Measurements from ENCODE around the gene PCBP2. TPM values are rescaled to one million over a fixed set of nuclear protein-coding genes. Genes with fewer than 3 reads are reported as not detected.
"Not testable (repeated sequence)": the region's sequence is repeated elsewhere in the genome, so short reads cannot be mapped to it uniquely, and the experiment has no call there.

The PCBP2 gene
- total RNA-seq, 4 donors from 2014 or later, result 414 to 583 (median 490) TPM

DNA sequence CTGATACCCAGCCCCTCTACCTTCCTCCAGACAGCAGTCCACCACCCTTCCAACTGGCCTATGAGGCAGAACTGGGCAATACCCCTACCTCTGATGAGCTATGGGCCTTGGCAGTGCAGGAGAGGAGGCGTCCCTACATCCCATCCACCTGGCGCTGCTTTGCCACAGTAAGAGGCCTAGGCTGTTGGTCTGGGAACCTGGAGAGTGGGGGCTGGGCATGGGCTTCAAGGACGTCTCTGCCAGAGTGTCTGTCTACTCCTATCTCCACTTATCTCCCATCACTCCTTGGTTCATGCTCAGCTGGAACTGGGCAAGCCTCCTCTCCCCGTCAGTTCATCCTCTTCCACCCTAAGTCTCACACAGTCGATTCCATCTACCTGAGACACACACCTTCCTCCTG lies 21.8 kb upstream of the PCBP2 start:
- Histone ChIP-seq H3K36me3 (no peaks in the 10 kb centered on the region), H3K27me3 (no peaks in the 10 kb centered on the region), H3K9me3 (no peaks in the 10 kb centered on the region), H3K4me3 (no peak overlapping the region), H3K4me1 (no peaks in the 10 kb centered on the region), H3K27ac (no peak overlapping the region)
- DNase-seq (ENCODE audit: low spot score in 2 of 2), result no peak
- 87% methylated on average over 5 of the region's 5 CpGs for WGBS, 2 donors
- no peak for TF ChIP-seq CTCF (IDR thresholded peaks at IDR 0.05)
- no peak for TF ChIP-seq POLR2A (IDR thresholded peaks at IDR 0.05)
- TF ChIP-seq EP300 (IDR thresholded peaks at IDR 0.05), result no peak

GRCh38 chr12:53431187-53431586 lies 20.7 kb upstream of the PCBP2 start:
- Histone ChIP-seq H3K27me3 (no peaks in the 10 kb centered on the region), H3K4me1 (no peaks in the 10 kb centered on the region), H3K9me3 (no peaks in the 10 kb centered on the region), H3K36me3 (no peaks in the 10 kb centered on the region), H3K27ac (no peak overlapping the region), H3K4me3 (no peak overlapping the region)
- TF ChIP-seq EP300 (IDR thresholded peaks at IDR 0.05), result no peak
- DNase-seq (ENCODE audit: low spot score in 2 of 2), result no peak
- 72 to 80% methylated on average over 7 of the region's 7 CpGs for WGBS, 2 donors

GRCh38 chr12:53435326-53435725 lies 16.6 kb upstream of the PCBP2 start:
- H3K9me3 ChIP-seq; H3K4me1 ChIP-seq; H3K27me3 ChIP-seq; H3K36me3 ChIP-seq; H3K27ac ChIP-seq; DNase-seq (ENCODE audit: low spot score in 2 of 2); H3K4me3 ChIP-seq: not testable (repeated sequence)
- 89 to 96% methylated on average over 9 of the region's 9 CpGs for WGBS, 2 donors

GRCh38 chr12:53439582-53439981 lies 12.3 kb upstream of the PCBP2 start:
- H3K27me3 ChIP-seq; H3K9me3 ChIP-seq; H3K27ac ChIP-seq; H3K4me3 ChIP-seq; DNase-seq (ENCODE audit: low spot score in 2 of 2): not testable (repeated sequence)
- Histone ChIP-seq H3K36me3 (peaks cover 0 to 11% (median 3%) of the 10 kb centered on the region in 3 donors), H3K4me1 (peaks cover 0 to 32% (median 12%) of the 10 kb centered on the region in 4 donors)

GRCh38 chr12:53441040-53441833 lies 10.7 kb upstream of the PCBP2 start, which contains the start of gene PRR13:
TSS of gene PRR13 (plus strand) at chr12:53441734. CDS start at chr12:53442715, 981 bp downstream.
- peaks cover 0 to 41% (median 12%) of the 10 kb centered on the region in 4 donors for H3K4me1 ChIP-seq
- H3K36me3 ChIP-seq, result peaks cover 0 to 28% (median 3%) of the 10 kb centered on the region in 3 donors
- WGBS, 2 donors, result 1% methylated on average over 30 to 31 of the region's 31 CpGs
- no peaks in the 10 kb centered on the region for H3K27me3 ChIP-seq
- TF ChIP-seq POLR2A (IDR thresholded peaks at IDR 0.05), result peak; percentile 85 to 91
- no peak for TF ChIP-seq CTCF (IDR thresholded peaks at IDR 0.05)
- peak; percentile 30 to 96 for TF ChIP-seq EP300 (IDR thresholded peaks at IDR 0.05)
- H3K9me3 ChIP-seq, result no peaks in the 10 kb centered on the region
- H3K27ac ChIP-seq, result peak within 1 kb of the TSS; percentile 74 to 92 (median 90)
- peak within 1 kb of the TSS; percentile 53 to 87 (median 66) for H3K4me3 ChIP-seq
- peak; percentile 98 for DNase-seq (ENCODE audit: low spot score in 2 of 2)

GRCh38 chr12:53443955-53444354 lies 7.9 kb upstream of the PCBP2 start:
- Histone ChIP-seq H3K36me3 (peaks cover 0 to 53% (median 10%) of the 10 kb centered on the region in 3 donors), H3K4me1 (peaks cover 0 to 41% (median 12%) of the 10 kb centered on the region in 4 donors), H3K27me3 (no peaks in the 10 kb centered on the region), H3K27ac (peak overlapping the region in 1 of 4 donors; percentile 90), H3K4me3 (no peak overlapping the region), H3K9me3 (no peaks in the 10 kb centered on the region)
- no peak for DNase-seq (ENCODE audit: low spot score in 2 of 2)
- TF ChIP-seq POLR2A (IDR thresholded peaks at IDR 0.05), result no peak
- no peak for TF ChIP-seq EP300 (IDR thresholded peaks at IDR 0.05)
- TF ChIP-seq CTCF (IDR thresholded peaks at IDR 0.05), result no peak
- WGBS, 2 donors, result 89 to 95% methylated on average over 4 of the region's 4 CpGs

GRCh38 chr12:53444593-53445325 lies 7.1 kb upstream of the PCBP2 start:
- H3K4me1 ChIP-seq, result peaks cover 0 to 41% (median 12%) of the 10 kb centered on the region in 4 donors

More at GRCh38 chr12:53444593-53445325, 7.1 kb upstream of the PCBP2 start:
- WGBS, 2 donors, result 86 to 88% methylated on average over 11 of the region's 11 CpGs
- Histone ChIP-seq H3K27ac (peak overlapping the region in 1 of 4 donors; percentile 45), H3K36me3 (peaks cover 0 to 53% (median 10%) of the 10 kb centered on the region in 3 donors)
- H3K27me3 ChIP-seq; DNase-seq (ENCODE audit: low spot score in 2 of 2); H3K4me3 ChIP-seq; H3K9me3 ChIP-seq: not testable (repeated sequence)

Measured in tibial nerve (tissue), 4 donors.